Stimulated activated CD4-positive, alpha-beta T cell treated with anti-CD3 and anti-CD28 coated beads, TNF-alpha, amount 100 ng/mL, for 4 hours (primary cell): ENCODE measurements around the gene PRDX6.
"Not testable (repeated sequence)": the region's sequence is repeated elsewhere in the genome, so short reads cannot be mapped to it uniquely, and the experiment has no call there.

ENCODE experiments used
- DNase-seq, 3 experiments: peaks; one replicate each; pipeline ENCODE4 v3.0.0-alpha.2; 2020; ENCODE audit warnings: low read depth in 3 of 3

The PRDX6 gene

DNA sequence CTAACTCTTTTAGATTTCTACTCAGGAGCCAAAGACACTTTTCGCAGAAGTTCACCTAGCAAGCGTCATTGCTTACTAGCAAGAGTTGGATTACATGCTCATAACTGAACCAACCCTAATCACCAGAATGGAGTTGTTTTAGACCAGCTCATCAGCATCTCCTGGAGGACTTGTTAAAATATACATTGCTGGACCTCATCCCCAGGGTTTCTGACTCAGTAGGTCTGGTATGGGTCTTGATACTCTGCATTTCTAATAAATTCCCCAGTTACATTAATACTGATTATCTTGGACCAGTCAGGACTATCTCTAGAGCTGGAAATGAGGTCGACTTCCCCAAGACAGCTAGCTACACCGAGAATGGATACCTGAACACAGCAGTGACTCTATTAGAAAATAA, 9.7 kb upstream of the PRDX6 start:
- no peak for DNase-seq

DNA sequence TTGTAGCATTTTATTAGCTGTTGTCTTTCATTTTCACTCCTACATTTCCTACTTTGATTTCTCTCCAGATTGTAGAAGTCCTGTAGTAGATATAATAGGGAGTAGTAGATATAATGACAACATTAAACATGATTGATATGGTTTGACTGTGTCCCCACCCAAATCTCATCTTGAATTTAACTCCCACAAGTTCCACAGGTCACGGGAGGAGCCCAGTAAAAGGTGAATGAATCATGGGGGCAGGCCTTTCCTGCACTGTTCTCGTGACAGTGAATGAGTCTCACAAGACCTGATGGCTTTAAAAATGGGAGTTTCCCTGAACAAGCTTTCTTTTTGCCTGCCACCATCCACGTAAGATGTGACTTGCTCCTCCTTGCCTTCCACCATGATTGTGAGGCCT, 7.5 kb upstream of the PRDX6 start:
- no peak for DNase-seq

DNA sequence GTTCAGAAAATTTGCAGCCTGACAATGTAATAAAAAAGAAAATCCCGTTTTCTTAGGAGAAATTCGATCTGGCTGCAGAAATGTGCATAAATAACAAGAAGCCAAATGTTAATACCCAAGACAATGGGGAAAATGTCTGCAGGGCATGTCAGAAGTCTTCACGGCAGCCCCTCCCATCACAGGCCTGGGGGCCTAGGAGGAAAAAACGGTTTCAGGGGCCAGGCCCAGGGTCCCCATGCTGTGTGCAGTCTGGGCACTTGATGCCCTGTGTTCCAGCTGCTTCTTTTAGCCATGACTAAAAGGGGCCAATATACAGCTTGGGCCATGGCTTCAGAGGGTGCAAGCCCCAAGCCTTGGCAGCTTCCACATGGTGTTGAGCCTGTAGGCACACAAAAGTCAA, 6.5 kb upstream of the PRDX6 start:
- DNase-seq = no peak

DNA sequence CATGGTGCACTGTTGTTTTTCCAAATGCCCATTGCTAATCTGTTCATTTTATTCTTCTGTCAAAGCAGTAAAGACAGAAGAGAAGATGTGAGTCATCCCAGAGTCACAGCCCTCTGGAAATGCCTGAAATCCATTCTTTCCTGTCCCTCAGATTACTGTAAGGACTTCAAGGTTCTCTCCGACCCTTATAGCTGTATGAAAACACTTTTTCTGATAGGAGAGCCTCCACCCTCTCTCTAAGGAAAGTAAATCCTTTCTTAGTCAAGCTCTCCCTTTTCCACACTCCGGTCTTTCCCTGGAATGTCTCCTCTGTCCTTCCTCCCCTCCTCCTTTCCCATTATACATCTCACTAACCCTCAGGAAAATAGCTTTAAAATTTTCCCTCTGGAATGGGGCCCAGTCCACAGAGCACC, 3.5 kb upstream of the PRDX6 start:
- no peak for DNase-seq

DNA sequence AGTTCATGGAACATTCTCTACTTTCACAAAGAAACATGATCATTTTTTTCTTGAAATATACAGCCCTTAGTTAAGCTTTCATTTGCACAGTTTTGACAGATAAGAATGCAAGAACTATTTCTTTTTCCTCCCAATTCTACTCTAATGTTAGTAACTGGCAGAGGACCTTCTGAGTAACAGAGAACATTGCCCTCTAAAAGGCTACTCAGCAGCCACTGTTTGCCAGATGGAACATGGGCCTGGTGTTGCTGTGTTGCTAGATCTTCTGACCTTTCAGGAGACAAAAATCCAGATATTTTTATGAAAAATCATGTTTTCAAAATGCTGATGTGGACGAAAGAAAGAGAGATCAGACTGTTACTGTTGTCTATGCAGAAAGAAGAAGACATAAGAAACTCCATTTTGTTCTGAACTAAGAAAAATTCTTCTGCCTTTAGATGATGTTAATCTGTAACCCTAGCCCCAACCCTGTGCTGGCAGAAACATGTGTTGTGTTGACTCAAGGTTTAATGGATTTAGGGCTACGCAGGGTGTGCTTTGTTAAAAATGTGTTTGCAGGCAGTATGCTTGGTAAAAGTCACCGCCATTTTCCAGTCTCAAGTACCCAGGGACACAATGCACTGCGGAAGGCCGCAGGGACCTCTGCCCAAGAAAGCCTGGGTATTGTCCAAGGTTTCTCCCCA, 2.9 kb upstream of the PRDX6 start:
- no peak for DNase-seq

DNA sequence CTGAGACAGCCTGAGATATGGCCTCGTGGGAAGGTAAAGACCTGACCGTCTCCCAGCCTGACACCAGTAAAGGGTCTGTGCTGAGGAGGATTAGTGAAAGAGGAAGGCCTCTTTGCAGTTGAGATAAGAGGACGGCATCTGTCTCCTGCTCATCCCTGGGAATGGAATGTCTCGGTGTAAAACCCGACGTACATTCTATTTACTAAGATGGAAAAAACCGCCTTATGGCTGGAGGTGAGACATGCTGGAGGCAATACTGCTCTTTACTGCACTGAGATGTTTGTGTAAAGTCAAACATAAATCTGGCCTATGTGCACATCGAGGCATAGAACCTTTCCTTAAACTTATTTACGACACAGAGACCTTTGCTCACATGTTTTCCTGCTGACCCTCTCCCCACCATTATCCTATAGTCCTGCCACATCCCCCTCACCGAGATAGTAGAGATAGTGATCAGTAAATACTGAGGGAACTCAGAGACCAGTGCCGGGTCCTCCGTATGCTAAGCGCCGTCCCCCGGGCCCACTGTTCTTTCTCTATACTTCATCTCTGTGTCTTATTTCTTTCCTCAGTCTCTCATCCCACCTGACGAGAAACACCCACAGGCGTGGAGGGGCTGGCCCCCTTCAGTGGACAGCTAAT, 2.2 kb upstream of the PRDX6 start:
- not testable (repeated sequence) for DNase-seq

DNA sequence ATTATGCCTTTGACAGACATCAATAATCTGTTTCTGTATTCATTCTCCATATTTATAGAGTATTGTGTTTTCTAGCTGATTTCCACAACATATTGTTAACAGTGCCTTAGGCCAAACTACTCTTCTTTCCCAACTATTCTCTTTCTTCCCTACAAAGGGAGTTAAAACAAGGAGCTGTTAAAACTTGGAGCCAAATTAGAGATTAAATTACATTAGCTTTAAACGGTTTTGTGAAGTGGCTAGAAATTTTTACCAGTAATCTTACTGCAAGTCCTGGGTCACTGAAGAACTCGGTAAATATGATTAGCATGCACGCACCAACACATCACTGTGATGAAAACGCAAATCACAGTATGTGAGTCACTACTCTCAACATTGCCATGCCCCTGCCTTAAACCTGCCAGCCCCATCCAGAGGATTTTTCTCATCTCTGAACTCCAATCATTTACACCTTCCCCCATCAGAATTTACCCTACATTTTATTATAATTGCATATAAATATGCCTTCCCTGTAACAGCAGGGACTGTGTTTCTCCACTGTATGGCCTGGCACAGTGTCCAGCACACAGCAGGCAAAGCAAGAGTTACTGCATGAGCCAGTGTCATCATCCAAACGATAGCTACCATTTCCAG, 1.5 kb upstream of the PRDX6 start:
- no peak for DNase-seq

DNA sequence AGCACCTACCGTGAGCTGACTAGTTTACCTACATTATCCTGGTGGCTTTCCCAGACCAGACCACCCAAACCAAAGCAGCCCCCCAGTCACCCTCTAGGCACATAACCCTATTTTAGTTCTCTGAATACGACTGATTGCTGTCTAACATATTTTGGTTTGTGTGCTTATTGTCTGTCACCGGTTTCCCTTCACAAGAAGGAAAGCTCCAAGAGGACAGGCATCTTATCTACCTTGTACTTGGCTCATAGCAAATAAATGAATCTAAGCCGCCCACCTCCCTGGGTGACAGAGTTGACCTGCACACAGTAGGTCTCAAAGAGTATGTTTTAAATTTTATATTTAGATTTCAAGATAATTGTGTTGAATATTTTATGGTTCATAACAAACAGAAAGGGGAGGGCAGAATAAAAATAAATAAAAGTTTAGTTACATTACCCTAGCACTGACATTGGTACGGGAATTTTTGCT, 904 bp upstream of the PRDX6 start:
- no peak for DNase-seq

DNA sequence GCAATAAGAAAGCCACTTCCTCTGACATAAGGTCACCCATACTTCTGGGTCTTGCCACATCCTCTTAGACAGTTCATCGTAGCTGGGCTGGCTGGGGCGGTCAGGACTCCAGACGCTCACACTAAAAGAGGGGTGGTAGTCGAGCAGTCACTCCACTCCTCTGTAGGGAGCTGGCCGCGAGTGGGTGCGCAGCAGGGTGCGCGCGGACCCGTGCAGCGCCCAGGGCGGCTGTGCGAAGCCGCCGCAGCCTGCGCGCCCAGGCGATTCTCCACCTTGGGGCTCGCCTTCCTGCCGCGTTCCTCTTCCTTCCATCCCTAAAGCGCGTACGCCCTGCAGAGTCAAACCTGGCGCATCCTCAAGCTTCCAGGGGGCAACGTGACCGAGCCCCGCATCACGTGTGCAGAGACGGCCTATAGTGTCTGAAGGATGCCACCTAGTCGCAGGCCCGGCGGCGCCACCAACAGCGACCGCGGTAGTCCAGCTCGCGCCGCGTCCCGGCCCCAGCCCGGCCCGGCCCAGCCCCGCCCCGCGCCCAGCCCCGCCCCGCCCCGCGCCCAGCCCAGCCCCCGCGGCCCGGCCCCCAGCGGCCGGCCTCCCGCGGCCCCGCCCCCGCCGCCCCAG, 360 bp upstream of the PRDX6 start:
- peak in 2 of 3 experiments; percentile 40 to 77 for DNase-seq

DNA sequence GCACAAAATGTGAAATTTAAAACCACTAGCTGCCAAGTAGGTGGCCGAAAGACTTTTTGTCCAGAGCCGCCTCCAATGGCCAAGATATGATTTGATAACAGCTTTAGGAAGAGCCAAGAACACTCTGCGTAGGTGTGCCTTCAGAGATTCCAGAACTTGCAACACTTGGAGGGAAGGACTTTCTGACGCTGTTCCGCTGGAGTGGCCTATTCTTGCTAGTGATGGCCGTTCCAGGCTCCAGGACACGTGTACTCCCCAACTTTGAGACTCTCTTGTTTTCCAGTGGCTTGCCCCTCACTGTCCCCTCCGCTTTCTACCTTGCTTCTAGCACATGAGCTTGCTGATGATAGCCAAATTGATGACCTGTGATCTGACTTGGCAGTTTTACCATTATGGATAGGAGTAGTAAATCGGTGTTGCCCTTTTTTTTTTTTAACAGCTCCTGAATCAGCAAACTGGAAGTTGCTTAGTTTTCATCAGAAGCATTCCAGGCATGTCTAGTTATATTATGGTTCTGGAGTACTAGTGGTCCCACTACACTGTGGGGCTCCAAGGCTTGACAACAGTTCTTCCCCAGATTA, 1.0 kb downstream of the PRDX6 start:
- DNase-seq = no peak

DNA sequence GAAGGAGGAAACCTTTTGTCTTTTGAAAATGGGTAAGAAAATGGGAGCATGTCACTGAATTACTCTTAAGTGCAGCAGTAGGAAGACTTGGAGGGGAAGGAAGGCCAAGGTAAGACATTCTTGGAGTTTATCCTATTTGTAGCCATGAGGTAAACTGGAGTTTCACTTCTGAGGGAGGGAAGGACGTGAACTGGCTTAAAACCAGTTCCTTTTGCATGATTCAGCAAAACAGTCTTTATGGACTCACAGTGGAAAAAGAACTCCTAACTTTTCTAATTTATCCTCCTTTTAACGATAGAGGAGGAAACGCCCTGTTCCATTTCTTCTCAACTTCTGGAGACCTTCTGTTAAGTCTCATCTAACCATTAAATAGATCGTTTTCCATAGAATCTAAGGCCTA, 2.5 kb downstream of the PRDX6 start:
- no peak for DNase-seq

DNA sequence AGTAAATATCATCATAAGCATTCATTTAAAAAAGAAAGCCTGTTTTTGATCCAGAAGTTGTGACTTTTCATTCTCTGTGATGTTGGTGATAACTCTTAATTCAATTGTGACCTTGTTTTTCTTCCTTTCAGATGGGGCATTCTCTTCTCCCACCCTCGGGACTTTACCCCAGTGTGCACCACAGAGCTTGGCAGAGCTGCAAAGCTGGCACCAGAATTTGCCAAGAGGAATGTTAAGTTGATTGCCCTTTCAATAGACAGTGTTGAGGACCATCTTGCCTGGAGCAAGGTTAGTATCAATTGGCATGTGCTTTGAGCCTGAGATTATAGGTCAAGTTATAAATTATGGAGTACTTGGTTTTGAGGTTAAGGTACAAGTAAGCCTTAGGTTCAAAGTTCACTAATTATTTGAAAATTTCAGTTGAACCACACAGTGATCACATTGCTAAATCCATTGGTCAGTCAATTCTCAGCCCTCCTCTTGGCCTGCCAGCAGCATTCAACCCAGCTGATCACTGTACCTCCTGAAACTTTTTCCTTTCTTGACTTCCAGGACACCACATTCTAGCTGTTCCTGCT, 4.1 kb downstream of the PRDX6 start:
- DNase-seq = no peak

DNA sequence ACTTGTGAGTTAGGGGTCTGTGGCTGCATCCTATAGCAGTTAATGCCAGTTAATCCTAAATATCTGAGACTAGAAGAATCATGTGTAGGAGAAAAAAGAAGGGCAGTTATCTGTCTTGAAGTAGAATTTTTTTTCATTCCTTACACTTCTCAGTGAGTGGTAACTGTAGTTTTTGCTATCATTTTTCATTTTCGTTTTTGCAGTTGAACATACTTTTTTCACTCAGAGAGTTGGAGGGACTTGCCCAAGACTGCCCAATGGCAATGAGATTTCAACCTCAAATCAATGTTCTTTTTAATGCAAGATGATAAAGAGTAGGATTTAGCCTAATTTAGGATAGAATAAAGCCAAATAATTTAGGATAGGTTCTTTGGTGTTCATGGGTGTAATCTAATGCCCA, 5.5 kb downstream of the PRDX6 start:
- no peak for DNase-seq

DNA sequence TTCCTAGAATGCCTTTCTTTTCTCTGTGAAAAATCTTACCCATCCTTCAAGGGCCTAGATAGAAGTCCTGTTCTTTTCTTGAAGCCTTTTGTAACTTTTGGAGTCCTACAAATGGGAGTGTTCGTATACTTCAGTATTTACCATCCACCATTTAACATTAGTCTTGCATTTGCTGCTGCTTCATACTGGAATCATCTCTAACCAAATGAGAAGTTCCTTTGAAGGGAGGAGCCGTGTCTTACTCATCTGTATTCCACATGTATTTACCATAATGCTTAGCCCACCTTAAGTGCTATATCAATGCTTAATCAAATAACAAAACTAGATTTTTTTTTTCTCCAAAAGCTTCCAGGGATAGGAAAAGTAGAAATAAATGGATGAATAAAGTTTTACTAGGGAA, 7.1 kb downstream of the PRDX6 start:
- no peak for DNase-seq

DNA sequence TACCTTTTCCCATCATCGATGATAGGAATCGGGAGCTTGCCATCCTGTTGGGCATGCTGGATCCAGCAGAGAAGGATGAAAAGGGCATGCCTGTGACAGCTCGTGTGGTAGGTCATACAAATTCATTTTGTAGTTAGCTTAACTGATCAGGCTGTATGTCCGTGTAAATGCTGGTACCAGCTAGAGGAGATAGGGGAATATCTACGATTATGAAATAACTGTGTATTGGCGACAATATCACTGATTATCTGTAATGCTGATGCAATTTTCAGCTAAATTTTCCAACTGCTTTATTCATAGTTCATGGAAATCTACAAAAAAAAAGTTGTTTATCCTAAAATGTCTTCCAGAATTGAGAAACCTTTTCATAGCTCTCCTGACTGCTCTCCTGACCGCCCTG, 8.3 kb downstream of the PRDX6 start:
- no peak for DNase-seq

DNA sequence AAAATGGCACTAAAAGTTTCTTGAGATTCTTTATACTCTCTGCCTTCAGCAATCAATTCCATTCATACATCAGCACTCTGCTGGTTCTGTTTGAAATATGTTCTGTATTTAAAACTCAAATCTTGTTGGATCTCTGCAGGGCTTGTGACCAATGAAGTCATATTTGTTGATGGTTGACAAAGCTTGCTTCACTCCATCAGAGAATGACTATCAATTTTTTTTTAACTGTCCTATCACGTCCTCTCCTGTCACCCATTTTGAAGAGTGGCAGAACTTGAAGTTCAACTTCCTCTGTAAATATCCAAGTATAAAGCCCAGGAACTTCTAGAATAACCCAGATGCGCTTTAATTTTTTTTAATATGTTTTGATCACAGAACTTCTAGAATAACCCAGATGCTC, 10.9 kb downstream of the PRDX6 start:
- no peak for DNase-seq

DNA sequence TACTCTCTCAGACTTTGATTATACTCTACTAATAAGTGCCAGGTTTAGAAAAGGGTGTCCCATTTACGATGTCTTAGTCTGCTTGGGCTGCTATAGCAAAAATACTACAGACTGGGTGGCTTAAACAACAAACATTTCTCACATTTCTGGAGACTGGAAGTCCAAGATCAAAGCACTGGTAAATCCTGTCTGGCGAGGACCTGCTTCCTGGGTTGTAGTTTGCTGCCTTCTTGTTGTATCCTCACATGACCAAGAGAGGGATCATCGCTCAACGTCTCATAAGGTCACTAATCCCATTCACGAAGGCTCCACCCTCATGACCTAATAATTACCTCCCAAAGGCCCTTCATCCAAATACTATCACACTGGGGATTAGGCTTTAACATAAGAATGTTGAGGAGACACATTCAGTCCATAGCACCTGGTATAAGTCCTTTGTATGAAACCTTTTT, 12.0 kb downstream of the PRDX6 start:
- no peak for DNase-seq

DNA sequence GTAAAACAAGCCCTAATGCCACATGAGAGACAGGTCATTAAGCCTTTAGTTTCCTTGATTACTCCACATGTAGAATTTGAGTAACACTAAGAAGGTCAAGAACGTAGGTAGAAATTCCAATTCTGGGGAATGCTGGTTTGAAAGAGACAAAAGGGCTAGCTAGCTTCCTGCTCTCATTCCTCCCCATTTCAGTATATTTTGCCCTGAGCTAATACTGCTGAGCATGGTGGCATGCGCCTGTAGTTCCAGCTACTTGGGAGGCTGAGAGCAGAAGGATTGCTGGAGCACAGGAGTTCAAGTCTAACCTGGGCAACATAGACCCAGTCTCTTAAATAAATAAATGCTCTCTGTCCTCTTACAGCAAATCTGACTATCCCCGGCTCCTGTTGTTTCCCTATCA, 12.8 kb downstream of the PRDX6 start:
- DNase-seq = no peak

DNA sequence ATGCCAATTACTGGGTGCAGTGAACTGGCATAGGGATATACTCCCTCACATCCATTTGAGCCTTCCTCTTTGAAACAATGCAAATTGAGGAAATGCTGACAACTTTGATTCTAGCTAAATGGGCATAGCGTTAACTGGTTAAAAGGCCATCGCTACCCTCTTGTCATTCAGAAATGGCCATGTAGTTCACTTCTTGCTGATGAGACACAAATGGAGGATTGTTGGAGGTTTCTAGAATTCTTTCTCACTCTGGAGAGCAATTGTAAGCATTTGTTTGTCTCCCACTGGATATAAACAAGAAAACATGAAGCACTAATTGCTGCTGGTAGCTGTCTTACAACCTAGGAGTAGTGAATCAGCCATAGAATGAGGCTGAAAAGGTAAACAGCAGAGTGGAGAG, 14.4 kb downstream of the PRDX6 start:
- no peak for DNase-seq

DNA sequence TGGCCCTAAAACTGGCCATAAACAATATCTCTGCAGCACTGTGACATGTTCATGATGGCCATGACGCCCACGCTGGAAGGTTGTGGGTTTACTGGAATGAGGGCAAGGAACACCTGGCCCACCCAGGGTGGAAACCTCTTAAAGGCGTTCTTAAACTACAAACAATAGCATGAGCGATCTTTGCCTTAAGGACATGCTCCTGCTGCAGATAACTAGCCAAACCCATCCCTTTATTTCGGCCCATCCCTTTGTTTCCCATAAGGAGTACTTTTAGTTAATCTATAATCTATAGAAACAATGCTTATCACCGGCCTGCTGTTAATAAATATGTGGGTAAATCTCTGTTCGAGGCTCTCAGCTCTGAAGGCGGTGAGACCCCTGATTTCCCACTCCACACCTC, 16.0 kb downstream of the PRDX6 start:
- not testable (repeated sequence) for DNase-seq

DNA sequence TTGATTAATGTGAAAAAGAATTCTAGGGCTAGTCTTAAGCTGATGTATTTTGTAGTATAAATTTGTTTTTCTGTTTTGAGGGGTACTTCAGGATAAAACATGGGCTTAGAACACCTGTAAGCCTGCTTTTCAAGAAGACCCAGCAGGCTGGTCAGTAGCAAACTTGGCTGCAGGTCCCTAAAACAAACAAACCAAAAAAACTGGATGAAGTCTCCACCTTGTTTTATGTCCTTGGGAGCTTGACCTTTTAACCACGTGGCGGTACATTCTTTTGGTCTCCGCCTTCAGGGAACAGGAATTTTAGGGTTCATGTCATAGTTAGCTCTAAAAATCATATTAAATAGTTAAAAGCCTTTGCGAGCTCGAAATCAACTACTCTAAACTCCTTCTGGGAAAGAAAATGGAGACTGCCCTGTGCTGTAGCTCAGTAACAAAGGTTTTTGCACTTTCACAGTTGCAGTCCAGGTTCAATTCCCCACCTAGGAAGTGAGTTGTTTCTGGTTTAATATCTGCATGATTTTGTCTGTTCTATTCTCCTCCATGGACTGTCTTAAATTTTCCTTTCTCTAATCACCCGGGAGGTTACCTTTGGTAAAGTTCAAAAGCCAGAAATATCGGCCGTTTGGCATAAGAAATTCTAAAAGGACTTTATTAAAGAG, 18.6 kb downstream of the PRDX6 start:
- DNase-seq = no peak
